K562 treated with DMSO at 1 percent for 48 hours (cell line): ENCODE measurements around the gene PIH1D1. TPM values are rescaled to one million over a fixed set of nuclear protein-coding genes. Genes with fewer than 3 reads are reported as not detected.

Experiments
- total RNA-seq: library from RNA; unstranded; fragments of 300-600 nt; gene quantifications from 2 replicates; pipeline ENCODE4 v1.2.3, GENCODE V29; 2022; ENCODE audit warnings: low replicate concordance; ENCODE audit errors: extremely low read depth

PIH1D1 gene
- not detected in 2 replicates for total RNA-seq

GRCh38 chr19:49451430-49452181, at the start of gene PIH1D1:
PIH1D1 (minus strand) TSS chr19:49451814; CDS start chr19:49451574, 240 bp downstream.

GRCh38 chr19:49487277-49488045, 35.8 kb upstream of the PIH1D1 start, which contains the start of gene RPL13A:
RPL13A (plus strand) TSS chr19:49487608; CDS start chr19:49487630, 22 bp downstream.

GRCh38 chr19:49473868-49474541, 22.4 kb upstream of the PIH1D1 start, which contains the start of gene FLT3LG:
FLT3LG (plus strand) TSS chr19:49474215; CDS start chr19:49474640, 425 bp downstream.

GRCh38 chr19:49453013-49453756, 1.6 kb upstream of the PIH1D1 start, which contains the start of gene ALDH16A1:
ALDH16A1 (plus strand) TSS chr19:49453225; CDS start chr19:49453332, 107 bp downstream.

GRCh38 chr19:49441210-49441959, 10.2 kb downstream of the PIH1D1 start, which contains the start of gene SLC17A7:
SLC17A7 (minus strand) TSS chr19:49441527; CDS start chr19:49441379, 148 bp downstream.

GRCh38 chr19:49425178-49425577, 26.4 kb downstream of the PIH1D1 start, which contains the start of gene GFY:
GFY (plus strand) TSS chr19:49425388; CDS start chr19:49426431, 1,043 bp downstream.

GRCh38 chr19:49423071-49423984, 28.3 kb downstream of the PIH1D1 start, which contains the start of gene PTH2:
PTH2 (minus strand) TSS chr19:49423441; CDS start chr19:49423339, 102 bp downstream.

Other genes starting within 250 kb of the PIH1D1 start
- not detected in 2 replicates for gene SLC6A16, start 126.6 kb downstream of the PIH1D1 start, total RNA-seq
- not detected in 2 replicates for gene CD37, start 116.4 kb downstream of the PIH1D1 start, total RNA-seq
- not detected in 2 replicates for gene TEAD2, start 89.4 kb downstream of the PIH1D1 start, total RNA-seq
- gene DKKL1, start 87.9 kb downstream of the PIH1D1 start, total RNA-seq, result not detected in 2 replicates
- not detected in 2 replicates for gene KASH5, start 63.6 kb downstream of the PIH1D1 start, total RNA-seq
- not detected in 2 replicates for gene PTH2, start 28.4 kb downstream of the PIH1D1 start, total RNA-seq
- not detected in 2 replicates for gene GFY, start 26.4 kb downstream of the PIH1D1 start, total RNA-seq
- not detected in 2 replicates for gene SLC17A7, start 10.3 kb downstream of the PIH1D1 start, total RNA-seq
- not detected in 2 replicates for gene ALDH16A1, start 1.4 kb upstream of the PIH1D1 start, total RNA-seq
- not detected in 2 replicates for gene FLT3LG, start 22.4 kb upstream of the PIH1D1 start, total RNA-seq
- gene RPL13A, start 35.8 kb upstream of the PIH1D1 start, total RNA-seq, result 3,760 and 3,772 TPM in 2 replicates
- 2,330 TPM in 1 of 2 replicates, not detected in the other for gene RPS11, start 44.6 kb upstream of the PIH1D1 start, total RNA-seq
- not detected in 2 replicates for gene FCGRT, start 60.8 kb upstream of the PIH1D1 start, total RNA-seq
- not detected in 2 replicates for gene RCN3, start 76.2 kb upstream of the PIH1D1 start, total RNA-seq
- 906 TPM in 1 of 2 replicates, not detected in the other for gene NOSIP, start 128.7 kb upstream of the PIH1D1 start, total RNA-seq
- gene PRRG2, start 129.5 kb upstream of the PIH1D1 start, total RNA-seq, result not detected in 2 replicates
- not detected in 2 replicates for gene PRR12, start 139.4 kb upstream of the PIH1D1 start, total RNA-seq
- gene RRAS, start 188.3 kb upstream of the PIH1D1 start, total RNA-seq, result not detected in 2 replicates
- gene SCAF1, start 190.4 kb upstream of the PIH1D1 start, total RNA-seq, result not detected in 2 replicates
- not detected in 2 replicates for gene IRF3, start 214.0 kb upstream of the PIH1D1 start, total RNA-seq
- gene BCL2L12, start 214.1 kb upstream of the PIH1D1 start, total RNA-seq, result not detected in 2 replicates
- gene PRMT1, start 225.5 kb upstream of the PIH1D1 start, total RNA-seq, result not detected in 2 replicates
- not detected in 2 replicates for gene ADM5, start 237.8 kb upstream of the PIH1D1 start, total RNA-seq
- gene CPT1C, start 239.3 kb upstream of the PIH1D1 start, total RNA-seq, result not detected in 2 replicates